H4 (cell line): Measurements from ENCODE around the gene FOXA3. TPM values are rescaled to one million over a fixed set of nuclear protein-coding genes. Genes with fewer than 3 reads are reported as not detected.
"Not testable (repeated sequence)": the region's sequence is repeated elsewhere in the genome, so short reads cannot be mapped to it uniquely, and the experiment has no call there.

Experiments used
- DNase-seq: peaks from one replicate; pipeline ENCODE4 v3.0.0-alpha.2; 2015; ENCODE audit warnings: low spot score
- total RNA-seq: library from RNA; depleted of rRNA; stranded (reverse); fragments of >200 nt; shearing (Covaris generic); gene quantifications from 2 replicates; pipeline ENCODE4 v1.2.3, GENCODE V29; 2014

FOXA3 gene
- total RNA-seq, 1 experiment from 2014 or later: 0.31 TPM

- DNase-seq: no peak
Measured at GRCh38 chr19:45828523-45828922, 35.6 kb upstream of the FOXA3 start.

GRCh38 chr19:45828945-45829344 is 35.2 kb upstream of the FOXA3 start:
- no peak for DNase-seq

GRCh38 chr19:45834970-45835369 is 29.2 kb upstream of the FOXA3 start:
- no peak for DNase-seq

- no peak for DNase-seq
Measured at GRCh38 chr19:45842198-45842597, 21.9 kb upstream of the FOXA3 start.

GRCh38 chr19:45847663-45848062 is 16.5 kb upstream of the FOXA3 start:
- no peak for DNase-seq

- no peak for DNase-seq
Measured at GRCh38 chr19:45848922-45849321, 15.2 kb upstream of the FOXA3 start.

- DNase-seq: no peak
Measured at GRCh38 chr19:45852145-45852750, 11.9 kb upstream of the FOXA3 start.

- DNase-seq: no peak
Measured at GRCh38 chr19:45852983-45853382, 11.1 kb upstream of the FOXA3 start.

- no peak for DNase-seq
Measured at GRCh38 chr19:45854167-45854778, 9.9 kb upstream of the FOXA3 start.

GRCh38 chr19:45860359-45861259 is 3.5 kb upstream of the FOXA3 start:
- no peak for DNase-seq

GRCh38 chr19:45862271-45862563 is 1.9 kb upstream of the FOXA3 start:
- no peak for DNase-seq

GRCh38 chr19:45862564-45863334 is 1.4 kb upstream of the FOXA3 start, which contains the start of gene SYMPK:
SYMPK (minus strand) TSS chr19:45863147; CDS start chr19:45854495, 8,652 bp downstream.
- peak; percentile 96 for DNase-seq

GRCh38 chr19:45863335-45863839 is 739 bp upstream of the FOXA3 start:
- DNase-seq: no peak

- no peak for DNase-seq
Measured at GRCh38 chr19:45864629-45865082, 530 bp downstream of the FOXA3 start.

- no peak for DNase-seq
Measured at GRCh38 chr19:45865269-45865948, 1.3 kb downstream of the FOXA3 start.

GRCh38 chr19:45866400-45867176 is 2.5 kb downstream of the FOXA3 start:
- no peak for DNase-seq

- not testable (repeated sequence) for DNase-seq
Measured at GRCh38 chr19:45867241-45867640, 3.1 kb downstream of the FOXA3 start.

GRCh38 chr19:45870798-45871197 is 6.7 kb downstream of the FOXA3 start:
- no peak for DNase-seq

GRCh38 chr19:45872095-45872919 is 8.2 kb downstream of the FOXA3 start:
- no peak for DNase-seq
